Glomerular endothelial cell (primary cell): Measurements from ENCODE around the gene ARHGEF4. TPM values are rescaled to one million over a fixed set of nuclear protein-coding genes. Genes with fewer than 3 reads are reported as not detected.

Source experiments
- DNase-seq: peaks from one replicate; pipeline ENCODE4 v3.0.0-alpha.2; 2011; ENCODE audit warnings: low read depth, low spot score; ENCODE audit errors: extremely low read depth
- total RNA-seq: library from RNA; depleted of rRNA; stranded (reverse); fragments of >200 nt; gene quantifications from 2 replicates; pipeline ENCODE4 v1.2.3, GENCODE V29; 2015

The ARHGEF4 gene
- total RNA-seq, 1 donor from 2014 or later = 0.58 TPM

- no peak for DNase-seq
These were observed 13.4 kb downstream of the ARHGEF4 start for GRCh38 chr2:130849896-130850787.

- DNase-seq = no peak
These were observed 14.3 kb downstream of the ARHGEF4 start for GRCh38 chr2:130850788-130851623.

- no peak for DNase-seq
These were observed 15.1 kb downstream of the ARHGEF4 start for GRCh38 chr2:130851624-130852382.

GRCh38 chr2:130852521-130853115, 15.9 kb downstream of the ARHGEF4 start:
- no peak for DNase-seq

GRCh38 chr2:130853391-130853790, 16.7 kb downstream of the ARHGEF4 start:
- DNase-seq = no peak

- no peak for DNase-seq
These were observed 17.6 kb downstream of the ARHGEF4 start for GRCh38 chr2:130854301-130854700.

- DNase-seq = peak; percentile 12
These were observed 28.4 kb downstream of the ARHGEF4 start for GRCh38 chr2:130864830-130865800.

GRCh38 chr2:130869441-130870160, 32.9 kb downstream of the ARHGEF4 start:
- DNase-seq = no peak

- no peak for DNase-seq
These were observed 33.4 kb downstream of the ARHGEF4 start for GRCh38 chr2:130870161-130870485.

- DNase-seq = no peak
These were observed 34.1 kb downstream of the ARHGEF4 start for GRCh38 chr2:130870779-130871178.

GRCh38 chr2:130871843-130872740, 35.4 kb downstream of the ARHGEF4 start:
- DNase-seq = no peak

GRCh38 chr2:130872741-130873125, 36.0 kb downstream of the ARHGEF4 start:
- no peak for DNase-seq

GRCh38 chr2:130873700-130874346, 37.1 kb downstream of the ARHGEF4 start:
- peak; percentile 31 for DNase-seq

- no peak for DNase-seq
These were observed 37.8 kb downstream of the ARHGEF4 start for GRCh38 chr2:130874512-130874911.

- no peak for DNase-seq
These were observed 39.2 kb downstream of the ARHGEF4 start for GRCh38 chr2:130875935-130876334.

- no peak for DNase-seq
These were observed 40.5 kb downstream of the ARHGEF4 start for GRCh38 chr2:130877258-130877657.

GRCh38 chr2:130878316-130878715, 41.6 kb downstream of the ARHGEF4 start:
- no peak for DNase-seq
